Measurements from ENCODE around the gene GJB3. TPM values are rescaled to one million over a fixed set of nuclear protein-coding genes. Genes with fewer than 3 reads are reported as not detected.
"Not testable (repeated sequence)": the region's sequence is repeated elsewhere in the genome, so short reads cannot be mapped to it uniquely, and the experiment has no call there.

Gene GJB3
- total RNA-seq, 1 donor from 2014 or later: not detected

- Histone ChIP-seq H3K27me3 (ENCODE audit: control insufficient read depth in 3 of 3, insufficient read depth in 3 of 3, low read length in 3 of 3) (peaks cover 12 to 20% (median 13%) of the 10 kb centered on the region in 3 donors), H3K4me1 (ENCODE audit: control insufficient read depth in 3 of 3, insufficient read depth in 3 of 3, low read length in 3 of 3) (peaks cover 0 to 8% (median 6%) of the 10 kb centered on the region in 3 donors), H3K36me3 (ENCODE audit: control insufficient read depth in 3 of 3, insufficient read depth in 3 of 3, low read length in 3 of 3) (peaks cover 8 to 23% (median 10%) of the 10 kb centered on the region in 3 donors), H3K27ac (ENCODE audit: low read depth, low read length) (peak overlapping the region; percentile 30), H3K9ac (ENCODE audit: low read depth in 1 of 3, low read length in 3 of 3) (peak overlapping the region in 1 of 3 donors; percentile 76), H3K9me3 (ENCODE audit: control insufficient read depth in 3 of 3, low read length in 3 of 3) (no peaks in the 10 kb centered on the region), H3K4me3 (ENCODE audit: low read length in 3 of 3) (peak overlapping the region; percentile 54 to 67 (median 63))
Measured at GRCh38 chr1:34794790-34795180, 13.8 kb downstream of the GJB3 start.

GRCh38 chr1:34795916-34796315, 14.9 kb downstream of the GJB3 start:
- Histone ChIP-seq H3K27me3 (ENCODE audit: control insufficient read depth in 3 of 3, insufficient read depth in 3 of 3, low read length in 3 of 3) (peaks cover 12 to 20% (median 13%) of the 10 kb centered on the region in 3 donors), H3K4me3 (ENCODE audit: low read length in 3 of 3) (peak overlapping the region; percentile 11 to 67 (median 63)), H3K9me3 (ENCODE audit: control insufficient read depth in 3 of 3, low read length in 3 of 3) (no peaks in the 10 kb centered on the region), H3K27ac (ENCODE audit: low read depth, low read length) (no peak overlapping the region), H3K4me1 (ENCODE audit: control insufficient read depth in 3 of 3, insufficient read depth in 3 of 3, low read length in 3 of 3) (peaks cover 0 to 6% (median 6%) of the 10 kb centered on the region in 3 donors), H3K36me3 (ENCODE audit: control insufficient read depth in 3 of 3, insufficient read depth in 3 of 3, low read length in 3 of 3) (peaks cover 8 to 23% (median 10%) of the 10 kb centered on the region in 3 donors), H3K9ac (ENCODE audit: low read depth in 1 of 3, low read length in 3 of 3) (peak overlapping the region in 2 of 3 donors; percentile 23 to 60)

DNA sequence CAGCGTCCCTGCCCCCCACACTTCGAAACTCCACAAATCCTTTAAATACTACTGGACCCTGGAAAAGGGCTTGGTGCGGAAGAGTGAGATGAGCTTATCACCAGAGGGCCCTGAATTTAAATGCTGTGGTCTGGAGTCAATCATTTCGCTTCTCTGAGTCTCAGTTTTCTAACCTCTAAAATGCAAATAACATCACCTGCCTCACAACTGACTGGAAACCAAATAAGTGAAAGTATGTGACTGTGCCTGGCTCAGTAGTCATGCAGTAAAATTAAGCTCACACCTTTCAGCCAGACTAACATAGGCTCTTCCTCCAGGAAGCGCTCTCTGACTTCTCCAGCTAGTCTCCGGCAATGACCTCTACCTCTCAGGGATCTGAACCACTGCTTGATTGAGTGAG, 16.0 kb downstream of the GJB3 start:
- H3K36me3 ChIP-seq (ENCODE audit: control insufficient read depth in 3 of 3, insufficient read depth in 3 of 3, low read length in 3 of 3): peaks cover 8 to 23% (median 10%) of the 10 kb centered on the region in 3 donors
- no peaks in the 10 kb centered on the region for H3K9me3 ChIP-seq (ENCODE audit: control insufficient read depth in 3 of 3, low read length in 3 of 3)
- peak overlapping the region; percentile 33 to 67 (median 38) for H3K4me3 ChIP-seq (ENCODE audit: low read length in 3 of 3)
- peaks cover 12 to 18% (median 13%) of the 10 kb centered on the region in 3 donors for H3K27me3 ChIP-seq (ENCODE audit: control insufficient read depth in 3 of 3, insufficient read depth in 3 of 3, low read length in 3 of 3)
- H3K9ac ChIP-seq (ENCODE audit: low read depth in 1 of 3, low read length in 3 of 3): peak overlapping the region in 1 of 3 donors; percentile 50
- peaks cover 0 to 5% (median 2%) of the 10 kb centered on the region in 3 donors for H3K4me1 ChIP-seq (ENCODE audit: control insufficient read depth in 3 of 3, insufficient read depth in 3 of 3, low read length in 3 of 3)
- H3K27ac ChIP-seq (ENCODE audit: low read depth, low read length): no peak overlapping the region

DNA sequence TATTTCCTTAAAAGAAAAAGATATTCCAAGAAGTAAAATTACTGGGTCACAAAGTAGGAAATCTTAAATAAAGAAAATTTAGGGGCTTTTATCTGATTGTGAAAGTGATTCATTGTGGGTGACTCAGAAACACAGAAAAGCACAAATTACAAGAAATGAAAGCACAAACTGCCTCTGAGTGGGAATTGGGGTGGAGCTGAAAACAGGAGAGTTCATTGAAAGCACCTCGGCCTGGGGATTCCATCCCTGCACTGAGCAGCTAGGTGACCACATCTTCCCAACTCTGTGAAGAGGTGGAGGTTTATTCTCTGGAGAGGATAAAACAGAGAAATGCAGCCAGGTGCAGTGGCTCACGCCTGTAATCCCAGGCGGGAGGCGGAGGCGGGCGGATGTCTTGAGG, 19.2 kb downstream of the GJB3 start:
- Histone ChIP-seq H3K27ac (ENCODE audit: low read depth, low read length) (no peak overlapping the region), H3K27me3 (ENCODE audit: control insufficient read depth in 3 of 3, insufficient read depth in 3 of 3, low read length in 3 of 3) (no peaks in the 10 kb centered on the region), H3K4me1 (ENCODE audit: control insufficient read depth in 3 of 3, insufficient read depth in 3 of 3, low read length in 3 of 3) (no peaks in the 10 kb centered on the region), H3K4me3 (ENCODE audit: low read length in 3 of 3) (no peak overlapping the region), H3K9me3 (ENCODE audit: control insufficient read depth in 3 of 3, low read length in 3 of 3) (no peaks in the 10 kb centered on the region), H3K36me3 (ENCODE audit: control insufficient read depth in 3 of 3, insufficient read depth in 3 of 3, low read length in 3 of 3) (peaks cover 2 to 12% (median 3%) of the 10 kb centered on the region in 3 donors), H3K9ac (ENCODE audit: low read depth in 1 of 3, low read length in 3 of 3) (no peak overlapping the region)

- Histone ChIP-seq H3K9me3 (ENCODE audit: control insufficient read depth in 3 of 3, low read length in 3 of 3) (no peaks in the 10 kb centered on the region), H3K4me1 (ENCODE audit: control insufficient read depth in 3 of 3, insufficient read depth in 3 of 3, low read length in 3 of 3) (peaks cover 0 to 3% (median 0%) of the 10 kb centered on the region in 3 donors), H3K27ac (ENCODE audit: low read depth, low read length) (no peak overlapping the region), H3K36me3 (ENCODE audit: control insufficient read depth in 3 of 3, insufficient read depth in 3 of 3, low read length in 3 of 3) (no peaks in the 10 kb centered on the region), H3K4me3 (ENCODE audit: low read length in 3 of 3) (no peak overlapping the region), H3K9ac (ENCODE audit: low read depth in 1 of 3, low read length in 3 of 3) (no peak overlapping the region), H3K27me3 (ENCODE audit: control insufficient read depth in 3 of 3, insufficient read depth in 3 of 3, low read length in 3 of 3) (no peaks in the 10 kb centered on the region)
Measured at GRCh38 chr1:34803770-34804169, 22.8 kb downstream of the GJB3 start.

DNA sequence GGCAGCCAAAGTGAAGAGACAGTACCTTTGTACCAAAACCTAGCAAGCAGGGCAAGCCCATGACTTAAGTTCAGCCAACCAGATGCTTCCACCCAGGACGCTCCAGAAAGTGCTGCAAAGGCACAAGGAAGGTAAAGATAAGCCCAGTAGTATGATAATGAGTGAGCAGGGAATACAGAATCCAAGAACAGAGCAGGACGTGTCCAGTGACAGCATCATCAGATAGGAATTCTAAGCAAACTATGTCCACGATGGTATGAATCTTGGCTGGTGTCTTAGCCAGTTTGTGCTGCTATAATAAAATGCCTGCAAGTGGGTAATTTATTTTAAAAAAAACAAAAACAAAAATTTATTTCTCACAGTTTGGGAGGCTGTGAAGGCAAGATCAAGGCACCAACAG, 25.4 kb downstream of the GJB3 start:
- Histone ChIP-seq H3K4me3 (ENCODE audit: low read length in 3 of 3) (no peak overlapping the region), H3K9me3 (ENCODE audit: control insufficient read depth in 3 of 3, low read length in 3 of 3) (no peaks in the 10 kb centered on the region), H3K9ac (ENCODE audit: low read depth in 1 of 3, low read length in 3 of 3) (no peak overlapping the region), H3K27ac (ENCODE audit: low read depth, low read length) (no peak overlapping the region), H3K36me3 (ENCODE audit: control insufficient read depth in 3 of 3, insufficient read depth in 3 of 3, low read length in 3 of 3) (no peaks in the 10 kb centered on the region), H3K27me3 (ENCODE audit: control insufficient read depth in 3 of 3, insufficient read depth in 3 of 3, low read length in 3 of 3) (no peaks in the 10 kb centered on the region), H3K4me1 (ENCODE audit: control insufficient read depth in 3 of 3, insufficient read depth in 3 of 3, low read length in 3 of 3) (peaks cover 0 to 3% (median 0%) of the 10 kb centered on the region in 3 donors)

DNA sequence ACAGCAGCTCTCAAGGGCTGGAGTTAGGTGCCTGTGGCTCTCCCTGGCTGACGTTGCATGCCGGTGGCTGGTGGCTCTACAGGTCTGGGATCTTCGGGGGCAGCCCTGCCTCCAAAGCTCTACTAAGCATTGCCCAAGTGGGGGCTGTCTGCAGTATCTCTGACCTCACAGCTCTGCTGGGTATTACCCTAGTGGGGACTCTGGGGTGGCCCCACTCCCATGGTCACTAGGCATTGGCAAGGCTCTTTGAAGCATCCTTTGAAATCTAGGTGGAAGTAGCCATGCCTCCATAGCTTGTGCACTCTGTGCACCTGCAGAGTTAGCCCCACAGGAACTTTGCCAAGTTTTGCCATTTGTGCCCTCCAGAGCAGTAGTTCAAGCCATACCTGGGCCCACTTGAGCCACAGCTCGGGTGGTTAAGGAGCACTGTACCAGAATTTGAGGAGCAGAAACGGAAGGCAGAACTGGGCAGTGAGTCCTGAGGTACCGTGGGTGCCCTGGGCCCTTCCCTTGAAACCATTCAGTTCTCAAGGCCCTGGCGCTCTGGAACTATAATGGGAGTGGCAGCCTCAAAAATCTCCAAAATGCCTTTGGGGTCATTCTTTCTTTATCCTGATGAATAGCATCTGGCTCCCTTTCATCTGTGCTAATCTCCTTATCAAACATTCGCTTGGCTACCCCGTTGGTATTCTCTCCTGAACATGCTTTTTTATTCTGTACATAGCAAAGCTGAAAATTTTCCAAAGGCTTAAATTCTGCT, 27.2 kb downstream of the GJB3 start:
- Histone ChIP-seq H3K27me3 (ENCODE audit: control insufficient read depth in 3 of 3, insufficient read depth in 3 of 3, low read length in 3 of 3) (no peaks in the 10 kb centered on the region), H3K27ac (ENCODE audit: low read depth, low read length) (no peak overlapping the region), H3K4me1 (ENCODE audit: control insufficient read depth in 3 of 3, insufficient read depth in 3 of 3, low read length in 3 of 3) (peaks cover 0 to 3% (median 0%) of the 10 kb centered on the region in 3 donors), H3K4me3 (ENCODE audit: low read length in 3 of 3) (no peak overlapping the region), H3K9me3 (ENCODE audit: control insufficient read depth in 3 of 3, low read length in 3 of 3) (no peaks in the 10 kb centered on the region), H3K9ac (ENCODE audit: low read depth in 1 of 3, low read length in 3 of 3) (no peak overlapping the region), H3K36me3 (ENCODE audit: control insufficient read depth in 3 of 3, insufficient read depth in 3 of 3, low read length in 3 of 3) (no peaks in the 10 kb centered on the region)

- not testable (repeated sequence) for H3K36me3 ChIP-seq (ENCODE audit: control insufficient read depth in 3 of 3, insufficient read depth in 3 of 3, low read length in 3 of 3); H3K4me3 ChIP-seq (ENCODE audit: low read length in 3 of 3); H3K9ac ChIP-seq (ENCODE audit: low read depth in 1 of 3, low read length in 3 of 3); H3K9me3 ChIP-seq (ENCODE audit: control insufficient read depth in 3 of 3, low read length in 3 of 3); H3K4me1 ChIP-seq (ENCODE audit: control insufficient read depth in 3 of 3, insufficient read depth in 3 of 3, low read length in 3 of 3); H3K27ac ChIP-seq (ENCODE audit: low read depth, low read length); H3K27me3 ChIP-seq (ENCODE audit: control insufficient read depth in 3 of 3, insufficient read depth in 3 of 3, low read length in 3 of 3)
Measured at GRCh38 chr1:34810781-34811180, 29.8 kb downstream of the GJB3 start.

DNA sequence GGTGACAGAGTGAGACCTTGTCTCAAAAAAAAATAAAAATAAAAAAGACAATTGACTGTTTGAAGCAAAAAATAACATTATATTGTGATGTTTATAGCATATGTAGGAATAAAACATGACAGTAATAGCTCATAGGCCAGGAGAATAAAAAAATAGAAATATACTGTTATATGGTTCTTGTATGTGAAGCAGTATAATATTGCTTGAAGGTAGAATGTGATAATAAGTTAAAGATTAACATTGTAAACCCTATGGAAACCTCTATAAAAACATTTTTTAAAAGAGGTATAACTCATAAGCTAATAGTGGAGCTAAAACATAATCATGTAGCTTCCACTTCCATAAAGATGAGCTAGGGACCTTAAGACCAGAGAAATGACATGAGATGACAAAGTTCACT, 35.3 kb downstream of the GJB3 start:
- H3K9ac ChIP-seq (ENCODE audit: low read depth in 1 of 3, low read length in 3 of 3): no peak overlapping the region
- no peaks in the 10 kb centered on the region for H3K4me1 ChIP-seq (ENCODE audit: control insufficient read depth in 3 of 3, insufficient read depth in 3 of 3, low read length in 3 of 3)
- H3K27ac ChIP-seq (ENCODE audit: low read depth, low read length): no peak overlapping the region
- no peak overlapping the region for H3K4me3 ChIP-seq (ENCODE audit: low read length in 3 of 3)
- no peaks in the 10 kb centered on the region for H3K36me3 ChIP-seq (ENCODE audit: control insufficient read depth in 3 of 3, insufficient read depth in 3 of 3, low read length in 3 of 3)
- H3K9me3 ChIP-seq (ENCODE audit: control insufficient read depth in 3 of 3, low read length in 3 of 3): no peaks in the 10 kb centered on the region
- no peaks in the 10 kb centered on the region for H3K27me3 ChIP-seq (ENCODE audit: control insufficient read depth in 3 of 3, insufficient read depth in 3 of 3, low read length in 3 of 3)

DNA sequence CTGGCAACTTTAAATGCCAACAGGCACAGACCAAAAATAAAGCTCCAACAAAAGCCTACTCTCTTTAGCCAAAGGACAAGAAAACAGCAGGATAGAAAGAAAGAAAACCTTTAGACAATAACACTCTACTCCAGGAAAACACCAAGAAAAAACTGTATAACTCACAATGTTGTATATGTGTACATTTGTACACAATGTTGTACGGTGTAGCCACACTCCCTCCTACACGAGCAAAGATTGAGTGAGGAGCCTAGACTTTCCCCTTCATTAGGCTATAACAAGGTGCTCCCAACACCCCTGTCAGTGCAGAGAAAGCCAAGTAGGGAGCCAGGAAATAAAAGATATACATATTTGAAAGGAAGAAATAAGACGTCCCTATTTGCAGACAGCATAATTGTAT, 35.8 kb downstream of the GJB3 start:
- H3K27me3 ChIP-seq (ENCODE audit: control insufficient read depth in 3 of 3, insufficient read depth in 3 of 3, low read length in 3 of 3): no peaks in the 10 kb centered on the region
- H3K4me3 ChIP-seq (ENCODE audit: low read length in 3 of 3): no peak overlapping the region
- H3K27ac ChIP-seq (ENCODE audit: low read depth, low read length): no peak overlapping the region
- no peaks in the 10 kb centered on the region for H3K9me3 ChIP-seq (ENCODE audit: control insufficient read depth in 3 of 3, low read length in 3 of 3)
- no peaks in the 10 kb centered on the region for H3K4me1 ChIP-seq (ENCODE audit: control insufficient read depth in 3 of 3, insufficient read depth in 3 of 3, low read length in 3 of 3)
- H3K9ac ChIP-seq (ENCODE audit: low read depth in 1 of 3, low read length in 3 of 3): no peak overlapping the region
- H3K36me3 ChIP-seq (ENCODE audit: control insufficient read depth in 3 of 3, insufficient read depth in 3 of 3, low read length in 3 of 3): no peaks in the 10 kb centered on the region

Measured in skeletal muscle tissue (tissue), 4 donors.